ENCODE results near the gene PTBP1. TPM values are rescaled to one million over a fixed set of nuclear protein-coding genes. Genes with fewer than 3 reads are reported as not detected.

PTBP1 gene
- total and polyA plus RNA-seq, 3 donors from 2014 or later: 116 to 196 (median 168) TPM

DNA sequence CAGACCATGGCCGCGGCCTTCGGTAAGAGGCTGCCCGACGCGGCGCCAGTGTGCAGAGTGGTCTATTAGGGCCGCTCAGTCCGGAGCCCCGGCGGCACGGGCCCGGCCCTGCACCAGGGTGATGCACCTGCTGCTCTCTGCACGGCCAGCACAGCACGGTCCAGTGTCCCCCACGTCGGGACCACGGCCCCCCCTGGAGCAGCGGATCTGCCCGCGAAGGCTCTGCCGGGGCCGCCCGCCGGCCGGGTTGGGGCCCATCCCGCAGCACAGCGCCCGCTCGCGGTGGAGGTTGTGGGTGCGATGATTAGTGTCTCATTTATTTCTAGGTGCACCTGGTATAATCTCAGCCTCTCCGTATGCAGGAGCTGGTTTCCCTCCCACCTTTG, 7.9 kb downstream of the PTBP1 start:
- intact Hi-C loops (cut with DNase I; ENCODE audit: low total_unique reads): no loop called here
- no peak overlapping the region for H3K4me3 ChIP-seq
- H3K27ac ChIP-seq: no peak overlapping the region
- no peak for DNase-seq
- H3K9me3 ChIP-seq: no peaks in the 10 kb centered on the region
- H3K36me3 ChIP-seq (ENCODE audit: low read depth, missing control alignments): no peaks in the 10 kb centered on the region
- 50 to 74% methylated on average over 13 to 32 of the region's 33 CpGs for WGBS, 2 donors
- peaks cover 42% of the 10 kb centered on the region for H3K4me1 ChIP-seq
- TF ChIP-seq CTCF (IDR thresholded peaks at IDR 0.05) (peak in 2 of 3 experiments; percentile 14 to 53), POLR2A (IDR thresholded peaks at IDR 0.05) (no peak)
- H3K27me3 ChIP-seq: no peaks in the 10 kb centered on the region

DNA sequence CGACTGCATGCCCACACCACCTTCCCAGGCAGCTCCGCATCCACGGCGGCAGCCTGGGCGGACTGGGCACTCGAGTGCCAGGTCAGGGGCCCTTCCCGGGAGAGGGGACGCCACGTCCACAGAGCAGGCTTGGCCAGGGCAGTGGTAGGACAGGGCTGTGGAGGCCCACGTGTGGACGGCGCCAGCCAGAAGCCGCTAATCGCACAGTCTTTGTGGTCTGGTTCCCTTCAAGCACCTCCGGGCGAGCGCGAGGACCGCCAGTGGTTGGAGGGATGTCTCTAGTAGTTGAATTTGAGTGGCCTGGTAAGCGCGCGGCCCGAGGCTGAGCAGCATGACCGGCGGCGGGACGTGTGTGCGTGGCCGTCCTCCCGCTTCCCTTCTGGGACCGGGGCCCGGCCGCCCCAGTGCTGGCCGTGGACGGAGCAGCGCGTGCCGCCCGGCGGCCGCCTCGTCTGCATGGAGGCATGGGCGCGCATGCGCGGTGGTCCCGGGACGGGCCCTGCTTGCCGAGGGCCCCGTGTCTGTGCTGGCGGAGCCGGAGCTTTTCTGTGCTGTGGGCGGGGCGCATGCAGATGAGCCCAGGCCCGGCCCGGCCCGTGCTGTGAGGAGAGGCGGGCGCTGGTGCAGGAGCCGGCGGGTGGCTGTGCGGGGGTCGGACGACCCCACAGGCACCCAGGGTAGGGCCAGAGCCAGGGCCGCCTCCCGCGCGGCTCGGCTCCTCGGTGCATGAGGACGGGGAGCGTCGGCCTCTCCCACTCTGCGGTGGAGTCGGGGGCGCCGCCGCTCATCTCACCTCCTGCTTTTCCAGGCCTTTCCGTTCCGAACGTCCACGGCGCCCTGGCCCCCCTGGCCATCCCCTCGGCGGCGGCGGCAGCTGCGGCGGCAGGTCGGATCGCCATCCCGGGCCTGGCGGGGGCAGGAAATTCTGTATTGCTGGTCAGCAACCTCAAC, 8.6 kb downstream of the PTBP1 start:
- H3K27me3 ChIP-seq: no peaks in the 10 kb centered on the region
- H3K4me3 ChIP-seq: no peak overlapping the region
- no peak for TF ChIP-seq POLR2A (IDR thresholded peaks at IDR 0.05)
- no peak for TF ChIP-seq CTCF (IDR thresholded peaks at IDR 0.05)
- H3K9me3 ChIP-seq: no peaks in the 10 kb centered on the region
- no peaks in the 10 kb centered on the region for H3K36me3 ChIP-seq (ENCODE audit: low read depth, missing control alignments)
- no peak overlapping the region for H3K27ac ChIP-seq
- WGBS, 2 donors: 64 to 75% methylated on average over 48 to 80 of the region's 93 CpGs
- DNase-seq: peak; percentile 75
- intact Hi-C loops (cut with DNase I; ENCODE audit: low total_unique reads): no loop called here
- peaks cover 35% of the 10 kb centered on the region for H3K4me1 ChIP-seq

- no peaks in the 10 kb centered on the region for H3K9me3 ChIP-seq
- H3K4me3 ChIP-seq: no peak overlapping the region
- no peak for DNase-seq
- intact Hi-C loops (cut with DNase I; ENCODE audit: low total_unique reads): no loop called here
- peaks cover 24% of the 10 kb centered on the region for H3K4me1 ChIP-seq
- H3K27me3 ChIP-seq: no peaks in the 10 kb centered on the region
- no peaks in the 10 kb centered on the region for H3K36me3 ChIP-seq (ENCODE audit: low read depth, missing control alignments)
- H3K27ac ChIP-seq: no peak overlapping the region
- 64 to 68% methylated on average over 33 to 34 of the region's 34 CpGs for WGBS, 2 donors
- no peak for TF ChIP-seq CTCF (IDR thresholded peaks at IDR 0.05)
- TF ChIP-seq POLR2A (IDR thresholded peaks at IDR 0.05): no peak
These were observed 9.7 kb downstream of the PTBP1 start for GRCh38 chr19:806815-807421.

- H3K9me3 ChIP-seq: no peaks in the 10 kb centered on the region
- TF ChIP-seq POLR2A (IDR thresholded peaks at IDR 0.05) (no peak), CTCF (IDR thresholded peaks at IDR 0.05) (no peak)
- no peaks in the 10 kb centered on the region for H3K36me3 ChIP-seq (ENCODE audit: low read depth, missing control alignments)
- 58 to 81% methylated on average over 38 to 44 of the region's 44 CpGs for WGBS, 2 donors
- DNase-seq: no peak
- intact Hi-C loops (cut with DNase I; ENCODE audit: low total_unique reads): no loop called here
- H3K4me1 ChIP-seq: peaks cover 15% of the 10 kb centered on the region
- no peak overlapping the region for H3K4me3 ChIP-seq
- H3K27ac ChIP-seq: no peak overlapping the region
- no peaks in the 10 kb centered on the region for H3K27me3 ChIP-seq
These were observed 10.6 kb downstream of the PTBP1 start for GRCh38 chr19:807627-808422.

All from testis (tissue), 3 donors.